Stimulated activated naive CD8-positive, alpha-beta T cell treated with anti-CD3 and anti-CD28 coated beads, Interleukin-15, Interleukin-2, amounts not matched to agents 100 U/mL and 50 U/mL, for 24 hours (primary cell): ENCODE results near the gene KSR1.

Source experiments
- ATAC-seq: fragments of 150-1000 bp; cut with Tn5 transposase; one replicate; pipeline ENCODE4 v1.10.0; 2021
- DNase-seq: peaks from one replicate; pipeline ENCODE4 v3.0.0; 2021

KSR1 gene

GRCh38 chr17:27550974-27551505 lies 94.8 kb downstream of the KSR1 start:
- no peak for DNase-seq
- ATAC-seq, result no peak

- ATAC-seq, result peak; percentile 58
- DNase-seq, result no peak
These were observed 95.5 kb downstream of the KSR1 start for GRCh38 chr17:27551701-27552248.

- ATAC-seq (peak; percentile 58), DNase-seq (peak; percentile 36)
These were observed 96.1 kb downstream of the KSR1 start for GRCh38 chr17:27552276-27552732.

- no peak for ATAC-seq
- no peak for DNase-seq
These were observed 96.8 kb downstream of the KSR1 start for GRCh38 chr17:27553019-27553511.

- no peak for ATAC-seq
- DNase-seq, result no peak
These were observed 97.9 kb downstream of the KSR1 start for GRCh38 chr17:27554152-27554551.

- no peak for ATAC-seq
These were observed 98.7 kb downstream of the KSR1 start for GRCh38 chr17:27554911-27555310.

GRCh38 chr17:27555339-27555738 lies 99.1 kb downstream of the KSR1 start:
- no peak for ATAC-seq
- no peak for DNase-seq

More at GRCh38 chr17:27554911-27555310, 98.7 kb downstream of the KSR1 start:
- DNase-seq, result no peak

GRCh38 chr17:27558341-27558740 lies 102.1 kb downstream of the KSR1 start:
- ATAC-seq, result no peak

GRCh38 chr17:27558842-27559505 lies 102.7 kb downstream of the KSR1 start:
- DNase-seq, result no peak
- ATAC-seq, result no peak

More at GRCh38 chr17:27558341-27558740, 102.1 kb downstream of the KSR1 start:
- DNase-seq, result no peak

GRCh38 chr17:27559506-27560481 lies 103.5 kb downstream of the KSR1 start:
- DNase-seq, result no peak
- ATAC-seq, result no peak

GRCh38 chr17:27560668-27561067 lies 104.4 kb downstream of the KSR1 start:
- ATAC-seq (no peak), DNase-seq (no peak)

GRCh38 chr17:27562777-27563455 lies 106.7 kb downstream of the KSR1 start:
- ATAC-seq (no peak), DNase-seq (no peak)

GRCh38 chr17:27563532-27563931 lies 107.3 kb downstream of the KSR1 start:
- no peak for ATAC-seq
- no peak for DNase-seq

GRCh38 chr17:27564463-27564862 lies 108.2 kb downstream of the KSR1 start:
- no peak for ATAC-seq
- DNase-seq, result no peak

- DNase-seq (peak; percentile 68), ATAC-seq (peak; percentile 78)
These were observed 109.8 kb downstream of the KSR1 start for GRCh38 chr17:27565874-27566670.

GRCh38 chr17:27566671-27567562 lies 110.7 kb downstream of the KSR1 start:
- DNase-seq (no peak), ATAC-seq (no peak)

GRCh38 chr17:27567563-27567859 lies 111.3 kb downstream of the KSR1 start:
- DNase-seq, result no peak
- no peak for ATAC-seq

GRCh38 chr17:27568216-27568615 lies 112.0 kb downstream of the KSR1 start:
- ATAC-seq (no peak), DNase-seq (no peak)

- ATAC-seq (no peak), DNase-seq (no peak)
These were observed 112.6 kb downstream of the KSR1 start for GRCh38 chr17:27568811-27569210.

- DNase-seq (peak; percentile 72), ATAC-seq (peak; percentile 72)
These were observed 113.0 kb downstream of the KSR1 start for GRCh38 chr17:27569257-27569722.
